DND-41 (cell line): Measurements from ENCODE around the gene EEFSEC.

Experiments used
- ATAC-seq: fragments of 200-7000 bp; cut with Tn5 transposase; 3 replicates; pipeline ENCODE4 v1.9.1; 2021; ENCODE audit warnings: low read depth; ENCODE audit not compliant: insufficient read depth
- DNase-seq: peaks from one replicate; pipeline ENCODE4 v3.0.0-alpha.2; 2020
- H2AFZ ChIP-seq: 2 replicates; pipeline ENCODE4 v1.6.0; 2012; ENCODE audit warnings: low read depth, low read length
- H3K27ac ChIP-seq: 2 replicates; pipeline ENCODE4 v1.5.1; 2012; ENCODE audit warnings: low read length, inconsistent platforms
- H3K27me3 ChIP-seq: fragments of 200-600 bp; sonication (generic); 2 replicates; pipeline ENCODE4 v1.6.0; 2012; ENCODE audit warnings: low read length, mild to moderate bottlenecking, inconsistent platforms; ENCODE audit not compliant: insufficient read depth, poor library complexity
- H3K36me3 ChIP-seq: 2 replicates; pipeline ENCODE4 v1.5.1; 2012; ENCODE audit warnings: low read length, inconsistent platforms; ENCODE audit not compliant: insufficient read depth
- H3K4me1 ChIP-seq: 2 replicates; pipeline ENCODE4 v1.5.1; 2012; ENCODE audit warnings: mild to moderate bottlenecking, low read length; ENCODE audit not compliant: insufficient read depth
- H3K4me2 ChIP-seq: 2 replicates; pipeline ENCODE4 v1.6.0; 2012; ENCODE audit warnings: mild to moderate bottlenecking, moderate library complexity, low read length, inconsistent platforms; ENCODE audit not compliant: insufficient read depth
- H3K4me3 ChIP-seq, 2 experiments: fragments of 200-600 bp in 1 of 2; shearing (Covaris generic) in 1 of 2; 2 replicates each; pipeline ENCODE4 v1.5.1; 2012 to 2016; ENCODE audit warnings: inconsistent platforms in 2 of 2, low read length in 2 of 2, mild to moderate bottlenecking in 2 of 2, low read depth in 1 of 2, moderate library complexity in 1 of 2
- H3K79me2 ChIP-seq: 2 replicates; pipeline ENCODE4 v1.6.0; 2012; ENCODE audit warnings: low read length, inconsistent platforms; ENCODE audit not compliant: insufficient read depth
- H3K9ac ChIP-seq: 2 replicates; pipeline ENCODE4 v1.6.0; 2012; ENCODE audit warnings: low read depth, mild to moderate bottlenecking, inconsistent platforms, low read length, moderate library complexity
- H3K9me3 ChIP-seq: 2 replicates; pipeline ENCODE4 v1.5.1; 2012; ENCODE audit warnings: low read length, moderate library complexity, mild to moderate bottlenecking, inconsistent platforms; ENCODE audit not compliant: insufficient read depth, severe bottlenecking
- H4K20me1 ChIP-seq: 2 replicates; pipeline ENCODE4 v1.6.0; 2012; ENCODE audit warnings: low read length; ENCODE audit not compliant: insufficient read depth
- CTCF ChIP-seq: IDR thresholded peaks from 2 replicates; pipeline ENCODE4 v1.5.1; 2012; ENCODE audit warnings: borderline replicate concordance, low read length, moderate library complexity, mild to moderate bottlenecking; ENCODE audit not compliant: poor library complexity, severe bottlenecking; ENCODE audit errors: extremely low read depth
- EZH2 ChIP-seq: IDR thresholded peaks from 3 replicates; pipeline ENCODE4 v1.6.1; 2012; ENCODE audit warnings: borderline replicate concordance, low read depth, mild to moderate bottlenecking, moderate library complexity, low read length, inconsistent platforms; ENCODE audit not compliant: severe bottlenecking

The EEFSEC gene

GRCh38 chr3:128320551-128321340, 167.5 kb downstream of the EEFSEC start:
- DNase-seq, result no peak
- no peak overlapping the region for H3K4me3 ChIP-seq
- H3K9me3 ChIP-seq, result no peaks in the 10 kb centered on the region
- H4K20me1 ChIP-seq, result peaks cover 10% of the 10 kb centered on the region
- H3K9ac ChIP-seq, result no peak overlapping the region
- H2AFZ ChIP-seq, result no peak overlapping the region
- peaks cover 5% of the 10 kb centered on the region; the same call in 1 of the 2 replicates for H3K36me3 ChIP-seq
- H3K4me1 ChIP-seq, result peaks cover 26% of the 10 kb centered on the region
- no peak for TF ChIP-seq CTCF
- H3K79me2 ChIP-seq, result no peaks in the 10 kb centered on the region
- no peaks in the 10 kb centered on the region for H3K27me3 ChIP-seq
- no peak overlapping the region for H3K4me2 ChIP-seq
- no peak overlapping the region for H3K27ac ChIP-seq
- ATAC-seq, result no peak

- Histone ChIP-seq H3K27ac (no peak overlapping the region), H3K4me2 (no peak overlapping the region), H3K4me3 (no peak overlapping the region), H2AFZ (no peak overlapping the region), H3K79me2 (no peaks in the 10 kb centered on the region), H3K27me3 (no peaks in the 10 kb centered on the region), H3K4me1 (peaks cover 26% of the 10 kb centered on the region), H3K9ac (no peak overlapping the region), H4K20me1 (peaks cover 10% of the 10 kb centered on the region), H3K9me3 (no peaks in the 10 kb centered on the region), H3K36me3 (peaks cover 5% of the 10 kb centered on the region; the same call in 1 of the 2 replicates)
- TF ChIP-seq CTCF (no peak), EZH2 (no peak)
- ATAC-seq (no peak), DNase-seq (no peak)
These were observed 168.1 kb downstream of the EEFSEC start for GRCh38 chr3:128321418-128321817.

GRCh38 chr3:128322030-128323022, 169.0 kb downstream of the EEFSEC start:
- H3K4me3 ChIP-seq, result no peak overlapping the region
- peaks cover 5% of the 10 kb centered on the region; the same call in 1 of the 2 replicates for H3K36me3 ChIP-seq
- no peak overlapping the region for H3K4me2 ChIP-seq
- TF ChIP-seq EZH2 (no peak), CTCF (peak; percentile 72)
- H3K4me1 ChIP-seq, result peaks cover 24% of the 10 kb centered on the region
- H3K79me2 ChIP-seq, result no peaks in the 10 kb centered on the region
- no peak overlapping the region for H3K27ac ChIP-seq
- ATAC-seq (peak; percentile 53), DNase-seq (peak; percentile 52)
- H4K20me1 ChIP-seq, result peaks cover 6% of the 10 kb centered on the region
- no peak overlapping the region for H2AFZ ChIP-seq
- H3K27me3 ChIP-seq, result no peaks in the 10 kb centered on the region
- H3K9ac ChIP-seq, result no peak overlapping the region
- H3K9me3 ChIP-seq, result no peaks in the 10 kb centered on the region
